Ovary (tissue), 9 donors: ENCODE measurements around the gene POLD1. TPM values are rescaled to one million over a fixed set of nuclear protein-coding genes. Genes with fewer than 3 reads are reported as not detected.

Source experiments
- DNase-seq, 5 donors: peaks; one replicate each; pipeline ENCODE4 v3.0.0-alpha.2; 2019 to 2020
- H3K27ac ChIP-seq, 2 donors: fragments of 200-600 bp; one replicate each; pipeline versions ENCODE4 v1.5.1 to v1.8.0; 2019 to 2022
- H3K27me3 ChIP-seq: fragments of 200-600 bp; one replicate; pipeline ENCODE4 v1.8.0; 2022
- H3K36me3 ChIP-seq: fragments of 200-600 bp; sonication (generic); one replicate; pipeline ENCODE4 v1.5.1; 2019
- H3K4me1 ChIP-seq: one replicate; pipeline ENCODE4 v1.8.1; 2013; ENCODE audit warnings: mild to moderate bottlenecking, moderate library complexity; ENCODE audit not compliant: insufficient read depth
- H3K4me3 ChIP-seq: fragments of 200-600 bp; sonication (generic); one replicate; pipeline ENCODE4 v1.5.1; 2017
- H3K9me3 ChIP-seq, 2 donors: fragments of 200-600 bp in 1 of 2; sonication (generic) in 1 of 2; one replicate each; pipeline versions ENCODE4 v1.5.1 to v1.8.1; 2013 to 2019; ENCODE audit warnings: mild to moderate bottlenecking in 1 of 2, moderate library complexity in 1 of 2
- CTCF ChIP-seq, 3 donors: fragments of 450-650 bp in 2 of 3; fragments of 200-600 bp in 1 of 3; IDR thresholded peaks; one replicate each; pipeline versions ENCODE4 v1.5.1 to v1.8.0; 2016 to 2022; ENCODE audit warnings: antibody characterized with exemption in 3 of 3, mild to moderate bottlenecking in 1 of 3
- EP300 ChIP-seq: sonication (generic); formaldehyde crosslinking; IDR thresholded peaks from one replicate; pipeline ENCODE4 v1.6.1; 2017; ENCODE audit warnings: antibody characterized with exemption
- POLR2A ChIP-seq: fragments of 450-650 bp; IDR thresholded peaks from one replicate; pipeline ENCODE4 v1.6.1; 2017; ENCODE audit warnings: antibody characterized with exemption, mild to moderate bottlenecking, moderate library complexity
- WGBS, 3 donors: extraction: QIAGEN DNeasy Blood & Tissue Kit in 1 of 3; methylation state at CpG; one replicate each; pipeline versions ENCODE4 v1.1.5 to v1.1.7; 2013 to 2017; 5-methylcytosine and 5-hydroxymethylcytosine counted together
- intact Hi-C, 4 donors: fragments of 100-400 bp; cut with DNase I; formaldehyde crosslinking; loops; one replicate each; pipeline versions ENCODE4 v1.11.0 to v1.15.1; 2022 to 2023
- polyA plus RNA-seq, 2 donors: library from polyadenylated mRNA; stranded (reverse); fragments of 200-250 nt in 1 of 2; fragments of 350-450 nt in 1 of 2; fragmentation: Illumina TruSeq in 1 of 2; extraction: RNeasy Lipid Tissue Mini Kit (QIAGEN cat#74804) in 1 of 2; gene quantifications; one replicate each; pipeline ENCODE4 v1.2.3, GENCODE V29; 2013 to 2014
- total RNA-seq, 7 donors: library from RNA; depleted of rRNA in 2 of 7; stranded (reverse); fragments of >200 nt in 2 of 7; fragmentation: NEBNext Ultra II Directional in 3 of 7; extraction: Animal tissue kit (Norgen Biotek cat#: 25700) in 3 of 7; gene quantifications; one replicate each; pipeline versions ENCODE4 v1.1.0 to v1.2.4, GENCODE V29; 2016 to 2023
- donor health status: DM: no; HTN: no; CAD: no; lungs with moderate emphysema.
- donor health status: DM: no; HTN: no; CAD: no.
- donor health status: Bipolar disorder and iron deficiency.
- donor health status: DM: yes; HTN: yes; CAD: no.
- donor health status: DM: no; HTN: no; CAD: no.
- donor health status: DM: yes; HTN: yes; CAD: no.

Gene POLD1
- total and polyA plus RNA-seq, 9 donors, result 0.52 to 25.2 (median 17.1) TPM

DNA sequence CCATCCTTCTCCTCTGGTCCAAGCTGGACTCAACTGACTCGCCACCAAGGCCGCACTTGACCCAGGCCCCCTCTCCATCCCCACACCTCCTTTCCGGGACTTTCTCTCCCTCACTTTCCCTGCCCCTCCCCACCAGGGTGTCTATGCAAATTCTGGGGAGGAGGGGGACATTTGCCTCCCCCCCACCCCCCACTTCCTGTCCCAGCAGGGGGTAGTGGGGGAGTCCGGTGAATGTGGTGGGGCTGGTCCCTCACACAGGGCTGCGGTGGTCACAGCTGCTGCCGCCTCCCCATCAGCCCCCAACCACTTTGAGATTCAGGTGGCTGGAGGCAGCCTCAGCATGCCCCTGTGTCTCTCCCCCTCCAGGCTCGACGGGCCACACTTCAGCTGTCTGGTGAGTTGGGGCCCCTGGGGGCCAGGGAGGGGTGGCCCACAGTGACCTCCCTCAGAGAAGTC, 35.5 kb downstream of the POLD1 start:
- peaks cover 1% of the 10 kb centered on the region for H3K4me1 ChIP-seq
- intact Hi-C loops, result loop anchor here in 2 of 4 donors (5.0 to 10.0 kb wide), 3 partner anchors 55 to 275 kb away; partner anchors contain the start of gene NAPSA (in 1 of the 2)
- H3K27ac ChIP-seq, result no peak overlapping the region
- no peaks in the 10 kb centered on the region for H3K36me3 ChIP-seq
- no peak overlapping the region for H3K4me3 ChIP-seq
- TF ChIP-seq CTCF (IDR thresholded peaks at IDR 0.05) (no peak), POLR2A (no peak), EP300 (no peak)
- WGBS, 3 donors, result 16 to 26% (median 21%) methylated on average over 8 of the region's 8 CpGs
- DNase-seq, result no peak
- H3K9me3 ChIP-seq, result no peaks in the 10 kb centered on the region
- no peaks in the 10 kb centered on the region for H3K27me3 ChIP-seq

DNA sequence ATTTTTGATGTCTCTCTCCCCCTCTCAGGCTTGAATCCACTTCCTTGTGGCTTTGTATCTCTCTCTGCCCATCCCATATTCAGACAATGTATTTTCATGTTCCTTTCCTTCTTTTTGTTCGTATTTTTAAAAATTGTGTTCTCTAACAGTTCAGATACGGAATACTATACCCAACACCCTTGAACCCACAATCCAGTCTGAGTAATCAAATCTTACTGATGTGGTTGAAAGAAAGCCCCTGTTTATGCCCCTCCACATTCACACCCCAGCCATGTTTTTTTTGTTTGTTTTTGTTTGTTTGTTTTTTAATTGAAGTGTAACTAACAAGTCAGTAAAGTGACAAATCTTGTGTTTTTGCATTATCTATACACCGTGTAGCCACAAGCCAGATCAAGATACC, 36.0 kb downstream of the POLD1 start:
- Histone ChIP-seq H3K4me1 (no peaks in the 10 kb centered on the region), H3K9me3 (no peaks in the 10 kb centered on the region), H3K4me3 (no peak overlapping the region), H3K27me3 (no peaks in the 10 kb centered on the region), H3K27ac (no peak overlapping the region), H3K36me3 (no peaks in the 10 kb centered on the region)
- intact Hi-C loops, result no loop called here
- no peak for DNase-seq
- TF ChIP-seq EP300, result no peak
- no peak for TF ChIP-seq CTCF (IDR thresholded peaks at IDR 0.05)
- no peak for TF ChIP-seq POLR2A
- WGBS, 3 donors, result 24 to 34% (median 30%) methylated on average over 3 of the region's 3 CpGs

DNA sequence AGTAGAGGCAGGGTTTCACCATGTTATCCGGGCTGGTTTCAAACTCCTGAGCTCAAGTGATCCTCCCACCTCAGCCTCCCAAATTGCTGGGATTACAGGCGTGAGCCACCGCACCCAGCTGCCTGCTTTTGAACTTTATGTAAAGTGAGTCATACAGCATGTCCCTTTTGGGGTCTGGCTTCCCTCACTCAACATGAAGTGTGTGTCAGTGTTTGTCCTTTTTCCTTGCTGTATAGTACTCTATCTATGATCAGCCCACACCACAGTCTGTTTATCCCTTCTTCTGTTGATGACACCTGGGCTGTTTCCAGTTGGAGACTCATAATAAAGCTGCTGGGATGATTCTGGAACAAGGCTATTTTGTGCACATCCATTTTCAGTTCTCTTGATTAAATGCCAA, 36.7 kb downstream of the POLD1 start:
- H3K36me3 ChIP-seq, result no peaks in the 10 kb centered on the region
- no peak for TF ChIP-seq CTCF (IDR thresholded peaks at IDR 0.05)
- TF ChIP-seq POLR2A, result no peak
- TF ChIP-seq EP300, result no peak
- no peak overlapping the region for H3K4me3 ChIP-seq
- no peaks in the 10 kb centered on the region for H3K4me1 ChIP-seq
- intact Hi-C loops, result no loop called here
- no peak for DNase-seq
- 61 to 71% (median 69%) methylated on average over 3 of the region's 3 CpGs for WGBS, 3 donors
- H3K9me3 ChIP-seq, result no peaks in the 10 kb centered on the region
- no peaks in the 10 kb centered on the region for H3K27me3 ChIP-seq
- H3K27ac ChIP-seq, result no peak overlapping the region

- DNase-seq, result no peak
- WGBS, 3 donors, result 76 to 84% (median 79%) methylated on average over 18 of the region's 18 CpGs
- Histone ChIP-seq H3K4me3 (no peak overlapping the region), H3K36me3 (no peaks in the 10 kb centered on the region), H3K27ac (no peak overlapping the region), H3K27me3 (no peaks in the 10 kb centered on the region), H3K9me3 (no peaks in the 10 kb centered on the region), H3K4me1 (no peaks in the 10 kb centered on the region)
- TF ChIP-seq CTCF (IDR thresholded peaks at IDR 0.05) (no peak), EP300 (no peak), POLR2A (no peak)
- intact Hi-C loops, result no loop called here
These were observed 38.5 kb downstream of the POLD1 start for GRCh38 chr19:50422397-50423278.
